NCI-H2196 treated with DMSO at 0.1 percent for 48 hours (cell line): ENCODE results near the gene TCF12.
A peak's percentile ranks its signal among the peaks of the same experiment; 100 is the strongest.
"Not testable (repeated sequence)": the region's sequence is repeated elsewhere in the genome, so short reads cannot be mapped to it uniquely, and the experiment has no call there.

ENCODE experiments used
- DNase-seq: peaks from one replicate; lab custom pipeline; 2025; ENCODE audit not compliant: unreplicated experiment; lab: John Stamatoyannopoulos, UW

The TCF12 gene

DNA sequence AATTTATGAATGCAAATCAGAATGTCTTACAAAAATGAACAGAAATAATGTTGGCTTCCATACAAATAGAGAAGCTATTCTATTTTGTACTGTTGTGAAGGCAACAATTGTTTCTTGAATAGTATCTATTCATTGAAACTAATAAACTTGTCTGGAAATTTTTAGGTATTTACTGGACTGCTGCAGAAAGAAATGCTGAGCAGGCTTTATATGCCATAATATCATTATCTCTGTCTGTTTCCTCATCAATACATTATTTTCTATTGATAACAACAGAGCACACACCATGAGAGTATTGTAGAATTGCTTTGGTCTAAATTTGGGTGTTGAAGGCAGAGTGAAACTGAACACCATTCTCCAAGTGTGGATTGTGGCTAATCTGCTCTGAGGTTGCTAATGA lies 241.3 kb downstream of the TCF12 start:
- no peak for DNase-seq

DNA sequence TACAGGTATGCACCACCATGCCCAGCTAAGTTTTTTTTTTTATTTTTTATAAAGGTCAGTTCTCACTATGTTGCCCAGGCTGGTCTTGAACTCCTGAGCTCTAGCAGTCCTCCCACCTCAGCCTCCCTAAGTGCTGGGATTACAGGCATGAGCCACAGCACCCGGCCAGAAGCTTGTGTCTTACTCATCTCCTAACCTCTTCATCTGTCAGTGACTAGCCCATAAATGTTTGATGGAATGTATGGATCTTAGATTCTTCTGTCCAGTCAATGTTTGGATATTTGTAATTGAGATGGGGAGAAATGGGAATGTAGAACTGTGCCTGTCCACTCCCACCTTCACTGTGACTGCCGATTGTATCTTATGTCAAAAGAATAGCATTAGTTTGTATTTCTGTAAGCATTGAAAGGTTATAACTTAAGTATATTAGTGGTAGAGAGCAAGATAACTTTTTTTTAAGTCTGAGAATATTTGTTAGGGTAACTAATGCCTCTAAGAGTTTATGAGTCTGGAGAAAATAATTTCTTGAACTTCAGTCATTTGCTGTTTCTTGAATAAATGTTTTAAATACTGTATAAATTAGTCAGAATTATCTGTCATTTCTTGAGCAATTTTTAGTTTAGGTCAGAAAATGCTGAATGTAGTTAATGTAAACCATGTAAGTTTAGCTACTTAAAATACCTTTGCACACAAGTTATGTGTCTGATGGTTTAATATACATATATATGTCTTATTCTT lies 242.5 kb downstream of the TCF12 start:
- no peak for DNase-seq

DNA sequence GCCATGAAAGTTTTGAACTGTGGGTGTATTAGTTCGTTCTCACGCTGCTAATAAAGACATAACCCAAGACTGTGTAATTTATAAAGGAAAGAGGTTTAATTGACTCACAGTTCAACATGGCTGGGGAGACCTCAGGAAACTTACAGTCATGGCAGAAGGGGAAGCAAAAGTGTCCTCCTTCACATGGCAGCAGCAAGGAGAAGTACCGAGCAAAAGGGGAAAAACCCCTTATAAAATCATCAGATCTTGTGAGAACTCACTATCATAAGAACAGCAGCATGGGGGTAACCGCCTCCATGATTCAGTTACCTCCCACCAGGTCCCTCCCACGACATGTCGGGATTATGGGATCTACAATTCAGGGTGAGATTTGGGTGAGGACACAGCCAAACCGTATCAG lies 245.8 kb downstream of the TCF12 start:
- not testable (repeated sequence) for DNase-seq

DNA sequence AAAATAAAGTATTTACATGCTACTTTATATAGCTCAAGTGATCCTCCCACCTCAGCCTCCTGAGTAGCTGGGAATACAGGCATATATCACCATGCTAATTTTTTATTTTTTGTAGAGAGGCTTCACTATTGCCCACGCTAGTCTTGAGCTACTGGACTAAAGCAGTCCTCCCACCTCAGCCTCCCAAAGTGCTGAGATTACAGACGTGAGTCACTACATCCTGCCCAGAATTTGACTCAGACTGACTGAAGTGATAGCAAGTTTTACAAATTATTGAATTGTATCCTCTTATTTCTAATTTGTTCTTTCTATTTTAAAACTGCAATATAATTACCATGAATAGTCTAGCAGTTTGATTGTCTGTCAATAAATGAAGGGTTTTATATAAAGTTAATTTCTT lies 247.5 kb downstream of the TCF12 start:
- DNase-seq, result no peak

DNA sequence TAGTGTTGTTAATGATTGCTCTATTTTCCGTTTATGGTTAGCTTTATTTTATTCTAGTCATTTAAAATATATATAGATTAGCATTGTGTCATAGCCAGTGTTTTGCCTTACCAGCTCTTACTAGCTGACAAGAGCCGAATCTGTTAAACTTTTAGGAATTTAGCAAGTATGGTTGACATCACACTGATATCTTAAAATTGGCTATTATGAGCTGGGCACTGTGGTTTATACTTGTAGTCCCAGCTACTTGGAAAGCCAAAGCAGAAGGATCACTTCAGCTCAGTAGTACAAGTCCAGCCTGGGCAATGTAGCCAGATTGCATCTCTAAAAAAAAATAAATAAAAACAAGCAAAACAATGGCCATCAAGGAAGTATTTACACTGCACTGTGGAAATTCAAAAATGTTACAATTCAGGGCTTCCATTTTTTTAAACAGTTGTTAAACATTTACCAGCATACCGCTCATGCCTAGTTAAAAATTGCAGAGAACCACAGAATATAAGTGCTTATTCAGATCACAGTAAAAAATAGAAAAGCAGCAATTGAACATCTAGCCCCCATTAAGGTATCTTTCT lies 249.5 kb downstream of the TCF12 start:
- DNase-seq, result no peak

DNA sequence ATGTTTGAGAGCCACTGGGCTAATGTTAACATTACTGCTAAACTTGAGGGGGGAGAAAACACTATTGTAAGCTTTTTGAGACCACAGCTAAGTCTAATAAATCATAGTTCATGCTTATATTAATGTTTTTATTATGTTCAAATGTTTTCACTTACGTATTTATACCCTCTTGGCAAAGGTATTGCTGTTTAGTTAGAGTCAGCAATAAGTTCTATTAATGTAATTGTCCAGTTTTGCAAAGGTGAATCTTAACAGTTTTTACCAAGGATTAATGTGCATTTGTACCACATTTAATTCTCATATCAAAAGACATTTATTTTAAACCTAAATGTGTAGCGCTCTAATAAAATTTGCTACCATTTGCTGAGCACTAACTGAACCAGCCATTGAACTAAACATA lies 251.2 kb downstream of the TCF12 start:
- no peak for DNase-seq

DNA sequence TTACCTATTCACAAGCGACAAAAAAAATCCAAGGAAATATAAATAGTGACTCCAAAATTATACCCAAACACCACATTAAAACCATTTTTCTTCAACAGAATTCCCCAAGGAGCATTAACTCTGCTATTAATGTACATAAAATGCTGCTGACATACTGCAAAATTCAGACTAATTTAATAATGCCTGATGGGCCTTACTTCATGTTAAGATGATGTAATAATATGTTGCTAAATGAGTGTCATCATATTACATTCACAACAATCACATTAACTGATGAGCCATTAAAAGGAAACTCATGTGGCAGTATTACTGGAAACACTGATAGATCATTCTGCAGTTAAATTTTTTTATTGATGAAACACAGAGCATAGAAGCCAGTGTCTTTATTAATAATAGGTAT lies 253.0 kb downstream of the TCF12 start:
- no peak for DNase-seq

DNA sequence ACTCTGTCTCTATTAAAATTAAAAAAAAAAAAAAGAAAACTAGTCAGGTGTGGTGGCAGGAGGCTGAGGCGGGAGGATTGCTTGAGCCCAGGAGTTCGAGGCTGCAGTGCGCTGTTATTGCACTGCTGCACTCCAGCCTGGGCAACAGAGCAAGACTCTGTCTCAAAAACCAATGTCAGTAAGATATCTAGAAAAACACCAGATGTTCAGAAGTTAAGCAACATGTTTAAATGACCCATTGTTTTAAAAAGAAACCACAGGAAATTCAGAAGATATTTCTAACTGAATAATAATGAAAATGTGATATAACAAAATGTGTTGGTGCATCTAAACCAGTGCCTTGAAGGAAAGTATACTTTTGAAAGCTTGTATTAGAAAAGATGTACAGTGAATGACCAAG lies 254.5 kb downstream of the TCF12 start:
- DNase-seq, result no peak

DNA sequence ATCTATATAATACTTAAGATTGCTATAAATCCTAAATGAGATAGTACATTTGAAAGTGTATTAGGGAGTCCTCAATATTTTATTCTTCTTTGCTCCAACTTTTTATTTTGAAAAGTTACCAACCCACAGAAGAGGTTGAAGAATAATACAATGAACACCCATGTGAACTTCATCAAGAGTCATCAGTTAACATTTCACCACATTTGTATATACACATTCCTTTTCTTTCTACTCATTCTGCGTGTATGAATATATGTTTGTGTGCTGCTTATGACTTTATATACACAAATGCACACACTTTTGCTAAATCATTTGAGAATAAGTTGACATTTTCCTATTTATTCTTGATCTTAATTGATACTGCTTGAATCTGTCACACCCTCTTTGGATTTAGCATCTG lies 264.6 kb downstream of the TCF12 start:
- DNase-seq, result no peak

DNA sequence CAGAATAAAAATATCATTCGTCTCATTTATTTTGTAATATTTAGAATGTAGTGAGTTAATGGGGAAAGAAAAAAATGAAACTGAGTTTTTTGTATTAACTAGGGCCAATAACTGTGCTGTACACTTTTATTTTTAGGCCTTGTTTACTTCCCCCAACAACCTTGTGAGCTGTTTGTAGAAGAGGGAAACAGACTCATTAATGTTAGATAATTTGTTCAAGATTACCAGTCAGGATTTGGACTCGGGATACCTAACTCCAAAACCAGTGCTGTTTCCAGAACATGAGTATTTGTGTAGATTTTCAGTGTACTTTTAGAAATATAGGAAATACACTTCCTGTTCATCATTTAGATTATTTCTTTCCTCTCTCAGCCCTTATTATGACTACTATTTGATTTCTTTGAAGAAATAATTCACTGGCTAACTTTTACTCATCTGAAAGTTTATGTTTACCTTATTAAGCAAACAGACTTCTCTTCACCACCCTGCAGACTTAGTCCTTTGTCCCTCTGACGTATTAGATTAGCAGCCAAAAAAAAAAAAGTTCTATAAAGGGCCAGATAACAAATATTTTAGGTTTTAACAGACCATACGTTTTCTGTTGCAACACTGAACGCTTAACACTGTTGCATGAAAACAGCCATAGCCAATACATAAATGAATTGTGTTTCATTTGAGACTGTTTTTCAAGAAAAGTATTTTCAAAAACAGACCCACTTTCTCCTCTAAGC lies 265.3 kb downstream of the TCF12 start:
- DNase-seq, result no peak

DNA sequence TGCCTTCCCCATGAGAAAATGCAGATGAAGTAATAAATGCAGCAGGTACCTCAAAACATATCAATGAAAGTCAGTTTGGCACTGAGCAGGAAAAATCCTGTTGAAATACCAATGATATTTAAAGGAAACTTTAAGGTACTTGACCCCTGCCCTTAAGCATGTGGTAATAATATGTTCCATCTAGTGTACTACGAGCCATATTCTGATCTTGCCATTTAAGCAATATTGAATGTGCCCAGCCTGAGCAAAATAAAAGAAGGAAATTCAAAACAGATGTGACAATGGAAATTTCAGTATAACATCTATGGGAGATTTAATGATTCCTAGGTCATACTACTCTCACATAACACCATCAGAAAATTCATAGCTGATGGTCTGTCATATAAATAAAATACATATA lies 266.1 kb downstream of the TCF12 start:
- no peak for DNase-seq

DNA sequence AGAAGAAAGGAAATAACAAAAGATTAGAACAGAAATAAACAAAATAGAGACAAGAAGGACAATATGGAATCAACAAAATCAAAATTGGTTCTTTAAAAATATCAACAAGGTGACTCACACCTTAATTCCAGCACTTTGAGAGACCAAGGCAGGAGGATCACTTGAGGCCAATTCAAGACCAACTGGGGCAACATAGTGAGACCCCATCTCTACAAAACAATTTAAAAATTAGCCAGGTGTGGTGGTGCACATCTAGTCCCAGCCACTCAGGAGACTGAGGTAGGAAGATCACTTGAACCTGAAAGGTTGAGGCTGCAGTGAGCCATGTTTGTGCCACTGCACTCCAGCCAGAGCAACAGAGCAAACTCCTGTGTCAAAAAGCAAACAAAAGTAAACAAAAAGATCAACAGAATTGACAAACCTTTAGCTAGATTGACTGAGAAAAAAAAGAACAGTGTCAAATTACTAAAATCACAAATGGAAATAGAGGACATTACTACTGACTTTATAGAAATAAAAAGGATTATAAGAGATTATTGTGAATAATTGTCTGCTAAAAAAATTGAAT lies 267.1 kb downstream of the TCF12 start:
- DNase-seq, result no peak

DNA sequence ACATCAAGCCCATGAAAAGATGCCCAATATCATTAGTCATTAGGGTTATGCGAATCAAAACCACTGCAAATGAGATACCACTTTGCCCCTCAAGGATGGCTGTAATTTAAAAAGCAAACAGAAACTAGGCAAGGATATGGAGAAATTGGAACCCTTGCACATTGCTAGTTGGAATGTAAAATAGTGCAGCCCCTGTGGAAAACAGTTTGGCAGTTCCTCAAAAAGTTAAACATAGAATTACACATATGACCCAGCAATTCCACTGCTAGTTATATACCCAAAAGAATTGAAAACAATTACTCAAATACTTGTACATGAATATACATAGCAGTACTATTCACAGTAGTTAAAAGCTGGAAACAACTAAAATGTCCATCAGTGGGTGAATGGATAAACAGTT lies 271.0 kb downstream of the TCF12 start:
- no peak for DNase-seq

DNA sequence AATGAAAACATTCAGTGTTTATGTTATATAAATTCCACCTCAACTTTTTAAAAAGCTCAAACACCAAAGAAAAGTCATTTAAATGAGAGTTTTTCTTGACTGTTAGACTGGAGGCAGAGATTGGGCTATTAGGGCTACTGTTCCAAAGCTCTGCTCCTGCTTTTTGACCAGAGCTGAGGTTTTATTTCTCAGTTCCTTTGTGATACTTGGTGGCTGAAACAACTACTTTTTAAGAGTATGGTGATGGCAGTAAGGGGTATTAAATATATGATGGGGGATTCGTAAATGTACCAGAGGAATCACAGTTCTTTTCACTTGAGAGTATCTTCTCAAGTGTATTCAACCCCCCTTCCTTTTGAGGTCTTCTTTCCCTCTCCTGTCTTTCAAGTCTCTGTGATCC lies 271.8 kb downstream of the TCF12 start:
- no peak for DNase-seq

DNA sequence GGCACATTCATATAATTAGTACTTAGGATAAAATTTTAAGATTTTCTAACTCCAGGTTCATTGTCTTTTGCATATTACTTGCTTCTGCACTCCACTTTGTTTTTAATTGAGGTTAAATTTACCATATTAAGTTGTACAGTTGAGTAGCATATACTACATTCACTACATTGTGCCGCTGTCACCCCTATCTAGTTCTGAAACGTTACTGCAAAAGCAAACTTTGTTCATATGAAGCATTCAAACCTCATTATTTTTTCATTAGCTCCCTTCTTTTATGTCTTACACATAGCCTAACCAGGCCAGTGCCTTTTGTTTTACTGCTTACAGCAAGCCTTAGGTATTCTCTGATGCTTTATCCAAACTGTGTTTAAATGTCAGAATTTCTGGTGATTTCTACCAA lies 274.7 kb downstream of the TCF12 start:
- no peak for DNase-seq

DNA sequence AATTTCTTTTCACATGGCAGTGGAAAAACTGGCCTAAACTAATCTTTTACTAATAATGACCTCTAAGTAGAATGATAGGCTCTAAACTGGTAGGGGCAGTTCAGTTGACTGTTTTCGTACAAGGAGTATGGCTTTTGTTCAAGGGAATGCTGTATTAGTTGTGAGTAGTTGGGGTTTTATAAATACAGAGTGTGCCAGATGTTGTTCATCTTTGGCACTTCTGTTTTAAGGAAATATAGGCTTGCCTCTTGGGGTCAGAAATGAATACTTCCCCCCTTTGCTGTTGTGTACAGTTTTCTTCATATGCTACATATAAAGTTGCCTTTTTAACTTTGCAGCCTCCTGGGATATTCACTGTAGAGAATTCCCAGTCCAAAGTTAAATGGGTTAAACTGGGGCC lies 276.9 kb downstream of the TCF12 start:
- no peak for DNase-seq

DNA sequence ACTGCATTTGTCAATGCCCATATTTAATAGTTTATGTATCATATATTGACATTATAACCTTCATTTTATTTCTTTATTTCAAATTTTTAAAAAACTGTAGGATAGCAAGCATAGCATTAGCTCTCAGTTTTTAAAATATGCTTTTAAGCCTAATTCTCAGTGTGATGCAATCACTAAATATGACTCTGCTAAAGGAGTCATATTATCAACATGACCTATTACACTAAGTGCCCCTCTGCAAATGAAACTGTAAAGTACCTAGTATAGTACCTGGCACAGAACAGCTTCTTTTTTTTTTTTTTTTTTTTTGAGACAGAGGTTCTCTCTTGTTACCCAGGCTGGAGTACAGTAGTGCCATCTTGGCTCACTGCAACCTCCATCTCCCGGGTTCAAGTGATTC lies 278.4 kb downstream of the TCF12 start:
- no peak for DNase-seq

DNA sequence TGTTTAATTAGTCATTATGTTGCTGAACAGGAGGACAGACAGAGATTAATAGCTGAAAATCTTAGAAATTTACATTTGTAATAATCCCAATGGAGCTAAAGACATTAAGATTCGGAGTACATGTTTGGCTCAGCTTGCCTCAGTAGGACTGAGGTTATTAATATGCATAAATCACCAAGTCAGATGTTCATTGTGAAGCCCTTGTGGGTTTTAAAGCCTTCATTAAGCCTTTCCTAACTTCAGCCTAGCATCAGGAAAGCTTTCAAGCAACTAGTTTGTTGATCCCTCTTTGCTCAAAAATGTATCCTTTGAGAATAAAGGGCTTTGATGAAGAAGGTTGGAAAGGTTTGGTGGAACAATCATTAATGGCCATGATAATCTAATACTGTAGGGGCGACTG lies 279.7 kb downstream of the TCF12 start:
- no peak for DNase-seq

DNA sequence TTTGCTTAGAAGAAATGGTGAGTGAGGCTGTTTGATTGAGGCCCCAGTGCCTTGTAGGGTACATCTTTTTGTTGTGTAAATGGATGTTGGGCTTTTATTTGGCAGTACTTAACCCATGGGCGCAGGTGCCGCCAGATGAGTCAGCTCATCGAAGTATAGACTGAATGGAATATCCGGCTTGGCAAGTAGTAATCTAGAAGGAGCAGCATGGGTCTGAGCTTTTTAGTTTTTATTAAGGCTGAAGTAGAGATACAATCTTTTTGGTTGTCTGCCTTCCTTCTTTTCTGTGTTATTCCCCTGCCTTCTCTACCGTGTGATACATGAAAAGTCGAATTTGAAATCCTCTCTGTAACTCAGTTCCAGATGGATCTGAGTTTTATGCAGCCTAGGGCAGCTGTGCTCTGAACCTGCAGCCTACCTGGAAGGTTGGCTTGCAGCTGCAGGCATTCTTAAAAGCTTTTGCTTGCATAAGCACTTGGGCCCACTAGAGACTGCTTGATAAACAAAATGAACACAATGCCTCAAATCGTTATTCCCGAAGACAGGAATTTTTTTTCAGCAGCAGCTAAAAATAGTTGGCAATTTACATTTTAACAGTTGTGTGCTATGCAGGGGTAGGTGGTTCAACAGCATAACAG lies 280.3 kb downstream of the TCF12 start:
- peak; percentile 63 for DNase-seq

DNA sequence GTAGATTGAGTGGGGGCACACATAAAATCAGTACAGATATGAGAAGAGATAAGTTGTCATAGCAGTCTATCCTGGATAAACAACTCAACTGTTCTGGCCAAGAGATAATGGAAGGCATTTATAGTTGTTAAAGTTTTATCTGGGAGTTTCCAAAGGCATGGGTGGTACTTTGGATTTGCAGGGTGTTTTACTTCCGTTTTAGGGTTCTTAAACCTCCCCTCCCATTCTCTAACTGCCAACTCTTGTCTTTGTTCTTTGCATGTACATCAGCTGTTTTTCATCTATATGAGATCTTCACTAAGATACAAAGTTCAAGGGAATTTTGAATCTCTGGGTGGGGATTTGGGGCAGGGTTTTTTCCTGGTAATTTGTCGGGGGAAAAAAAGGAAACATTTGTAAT lies 283.1 kb downstream of the TCF12 start:
- DNase-seq, result no peak

DNA sequence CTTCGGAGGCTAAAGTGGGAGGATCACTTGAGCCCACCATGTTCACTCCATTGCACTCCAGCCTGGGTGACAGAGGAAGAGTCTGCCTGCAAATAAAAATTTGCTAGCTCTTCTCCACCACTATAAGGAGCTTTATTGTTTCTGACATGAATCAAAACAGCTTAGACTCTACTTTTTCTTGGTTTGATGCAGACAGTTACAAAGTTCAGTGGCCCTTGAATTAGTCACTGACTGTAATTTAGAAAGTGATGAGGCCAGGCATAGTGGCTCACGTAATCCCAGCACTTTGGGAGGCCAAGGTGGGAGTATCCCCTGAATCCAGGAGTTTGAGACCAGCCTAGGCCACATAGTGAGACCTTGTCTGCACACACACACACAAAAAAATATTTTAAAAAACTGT lies 285.5 kb downstream of the TCF12 start:
- no peak for DNase-seq
